ENCODE results near the gene KIF1B.

KIF1B gene

GRCh38 chr1:10271090-10271489, 60.7 kb downstream of the KIF1B start:
- Histone ChIP-seq H3K36me3 (peaks cover 37% of the 10 kb centered on the region), H3K4me1 (no peaks in the 10 kb centered on the region), H4K20me1 (no peaks in the 10 kb centered on the region), H3K4me3 (no peak overlapping the region), H3K27ac (no peak overlapping the region), H3K27me3 (no peaks in the 10 kb centered on the region), H3K9ac (no peak overlapping the region), H3K9me3 (no peaks in the 10 kb centered on the region), H3K4me2 (no peak overlapping the region)
- TF ChIP-seq Cebpa-rat (IDR thresholded peaks at IDR 0.05): no peak

DNA sequence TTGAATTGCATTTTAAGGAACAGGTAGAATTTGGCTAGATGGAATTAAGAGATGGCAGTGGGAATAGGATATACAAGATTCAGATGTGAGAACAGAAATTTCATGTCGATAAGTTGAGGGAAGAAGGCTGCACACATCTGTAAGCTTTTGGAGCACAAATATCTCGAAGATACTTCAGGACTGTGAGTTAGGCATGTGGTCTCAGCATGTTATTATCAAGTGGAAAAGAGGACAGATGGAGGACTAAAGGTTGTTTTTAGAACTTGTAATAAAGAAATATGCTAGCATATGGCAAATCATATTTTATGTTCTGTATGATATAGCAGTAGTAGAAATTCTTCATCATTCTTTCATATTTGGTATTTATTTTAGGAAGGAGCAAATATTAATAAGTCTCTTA, 61.5 kb downstream of the KIF1B start:
- Histone ChIP-seq H3K4me3 (no peak overlapping the region), H3K4me2 (no peak overlapping the region), H4K20me1 (no peaks in the 10 kb centered on the region), H3K9ac (no peak overlapping the region), H3K27me3 (no peaks in the 10 kb centered on the region), H3K36me3 (peaks cover 42% of the 10 kb centered on the region), H3K4me1 (no peaks in the 10 kb centered on the region), H3K9me3 (no peaks in the 10 kb centered on the region), H3K27ac (no peak overlapping the region)
- no peak for TF ChIP-seq Cebpa-rat (IDR thresholded peaks at IDR 0.05)

DNA sequence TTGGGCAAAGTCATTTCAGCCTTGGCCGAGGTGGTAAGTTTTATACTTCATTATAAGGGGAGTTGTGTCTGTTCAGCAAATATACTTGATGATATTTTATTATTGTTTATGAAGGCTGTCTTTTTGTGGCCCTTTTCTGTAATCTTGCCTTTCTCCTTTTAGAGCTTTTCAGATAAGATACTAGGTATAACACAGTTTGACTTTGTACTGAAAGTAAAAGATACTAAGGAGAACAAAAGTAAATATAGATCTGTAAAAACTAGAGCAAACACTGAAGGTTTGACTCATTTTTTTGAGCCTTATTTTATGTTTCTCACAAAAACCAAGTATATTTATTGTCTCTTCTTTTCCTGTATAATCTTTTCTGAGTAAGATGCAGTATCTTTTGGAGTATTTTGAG, 61.9 kb downstream of the KIF1B start:
- Histone ChIP-seq H3K9me3 (no peaks in the 10 kb centered on the region), H3K27me3 (no peaks in the 10 kb centered on the region), H3K4me1 (no peaks in the 10 kb centered on the region), H4K20me1 (no peaks in the 10 kb centered on the region), H3K4me3 (no peak overlapping the region), H3K27ac (no peak overlapping the region), H3K36me3 (peaks cover 42% of the 10 kb centered on the region), H3K9ac (no peak overlapping the region), H3K4me2 (no peak overlapping the region)
- no peak for TF ChIP-seq Cebpa-rat (IDR thresholded peaks at IDR 0.05)

GRCh38 chr1:10278880-10279279, 68.5 kb downstream of the KIF1B start:
- H3K27ac ChIP-seq: no peak overlapping the region
- H3K4me3 ChIP-seq: no peak overlapping the region
- TF ChIP-seq Cebpa-rat (IDR thresholded peaks at IDR 0.05): no peak
- no peaks in the 10 kb centered on the region for H3K9me3 ChIP-seq
- no peak overlapping the region for H3K4me2 ChIP-seq
- H3K36me3 ChIP-seq: peaks cover 60% of the 10 kb centered on the region
- H3K4me1 ChIP-seq: peaks cover 11% of the 10 kb centered on the region
- no peak overlapping the region for H3K9ac ChIP-seq
- no peaks in the 10 kb centered on the region for H3K27me3 ChIP-seq
- no peaks in the 10 kb centered on the region; the same call in 1 of the 2 replicates for H4K20me1 ChIP-seq

DNA sequence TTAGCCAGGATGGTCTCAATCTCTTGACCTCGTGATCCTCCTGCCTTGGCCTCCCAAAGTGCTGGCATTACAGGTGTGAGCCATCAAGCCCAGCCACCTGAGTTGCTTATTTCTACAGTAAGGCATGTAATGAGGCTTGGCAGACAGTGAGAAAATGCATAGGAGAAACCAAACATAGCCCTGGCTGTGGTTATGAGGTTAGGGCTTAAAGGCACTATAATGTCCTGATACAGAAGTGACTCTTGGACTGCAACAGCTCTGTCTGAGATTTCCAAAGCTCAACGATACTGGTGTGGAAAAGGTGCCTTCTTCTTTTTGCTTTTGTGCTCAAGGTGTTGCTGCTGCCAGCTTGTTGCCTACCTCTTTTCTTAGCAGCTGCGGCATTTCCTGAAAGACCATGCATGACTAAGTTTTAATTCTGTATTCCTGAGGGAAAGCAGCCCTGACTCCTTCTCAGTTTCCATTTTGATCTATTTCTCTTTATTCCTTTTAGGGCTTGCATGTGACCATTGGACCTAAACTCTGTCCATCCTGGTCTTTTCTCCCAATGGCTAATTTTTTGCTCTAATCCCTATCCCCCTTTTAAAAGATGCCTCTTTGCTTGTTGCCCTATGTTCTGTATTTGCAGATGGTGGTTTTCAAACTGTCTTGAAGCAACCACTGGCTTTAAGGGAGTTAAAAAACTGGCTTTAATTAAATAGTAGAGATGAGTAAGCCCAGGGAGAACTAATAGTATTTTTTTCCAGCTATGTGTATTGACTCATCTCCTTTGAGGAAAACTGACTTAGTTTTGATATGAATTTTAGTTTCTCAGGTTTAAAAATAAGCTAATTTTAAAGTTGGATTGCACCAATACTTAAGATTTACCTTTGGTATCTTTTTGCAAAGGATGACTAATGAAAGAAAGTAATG, 70.3 kb downstream of the KIF1B start:
- Histone ChIP-seq H3K27me3 (no peaks in the 10 kb centered on the region), H3K9ac (no peak overlapping the region), H3K4me3 (no peak overlapping the region), H3K36me3 (peaks cover 75% of the 10 kb centered on the region), H3K27ac (no peak overlapping the region), H3K9me3 (no peaks in the 10 kb centered on the region), H3K4me2 (peak overlapping the region; percentile 64), H3K4me1 (peaks cover 11% of the 10 kb centered on the region), H4K20me1 (no peaks in the 10 kb centered on the region; the same call in 1 of the 2 replicates)
- TF ChIP-seq Cebpa-rat (IDR thresholded peaks at IDR 0.05): no peak

GRCh38 chr1:10283318-10283984, 73.1 kb downstream of the KIF1B start:
- no peak overlapping the region for H3K27ac ChIP-seq

DNA sequence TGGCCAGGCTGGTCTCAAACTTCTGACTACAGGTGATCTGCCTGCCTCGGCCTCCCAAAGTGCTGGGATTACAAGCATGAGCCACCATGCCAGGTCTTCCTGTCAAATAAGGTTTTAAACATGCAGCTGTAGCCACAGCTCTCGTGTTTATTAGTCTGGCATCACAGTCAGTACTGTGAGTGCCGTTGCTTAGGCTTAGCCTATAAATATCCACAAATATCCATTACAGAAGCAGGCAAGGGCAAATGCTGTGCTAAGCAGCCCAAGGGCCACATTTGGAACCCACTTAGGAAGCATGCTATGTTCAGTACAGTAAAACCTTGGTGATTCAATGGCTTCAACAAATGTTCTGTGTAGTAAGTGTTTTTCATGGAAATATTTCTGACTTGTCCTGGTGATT, 75.9 kb downstream of the KIF1B start:
- peaks cover 76% of the 10 kb centered on the region for H3K36me3 ChIP-seq
- H3K9me3 ChIP-seq: no peaks in the 10 kb centered on the region
- H3K9ac ChIP-seq: no peak overlapping the region
- TF ChIP-seq Cebpa-rat (IDR thresholded peaks at IDR 0.05): no peak
- H4K20me1 ChIP-seq: no peaks in the 10 kb centered on the region
- no peaks in the 10 kb centered on the region for H3K27me3 ChIP-seq
- no peak overlapping the region for H3K4me3 ChIP-seq
- no peak overlapping the region for H3K4me2 ChIP-seq
- no peak overlapping the region for H3K27ac ChIP-seq
- peaks cover 9% of the 10 kb centered on the region for H3K4me1 ChIP-seq

More at GRCh38 chr1:10283318-10283984, 73.1 kb downstream of the KIF1B start:
- TF ChIP-seq Cebpa-rat (IDR thresholded peaks at IDR 0.05): no peak
- no peak overlapping the region for H3K9ac ChIP-seq
- H3K27me3 ChIP-seq: no peaks in the 10 kb centered on the region
- no peak overlapping the region for H3K4me3 ChIP-seq
- H3K4me2 ChIP-seq: no peak overlapping the region
- no peaks in the 10 kb centered on the region for H3K9me3 ChIP-seq
- H3K36me3 ChIP-seq: peaks cover 64% of the 10 kb centered on the region
- H4K20me1 ChIP-seq: no peaks in the 10 kb centered on the region; the same call in 1 of the 2 replicates
- peaks cover 20% of the 10 kb centered on the region for H3K4me1 ChIP-seq

GRCh38 chr1:10287023-10287645, 76.8 kb downstream of the KIF1B start:
- H3K4me1 ChIP-seq: peaks cover 9% of the 10 kb centered on the region
- H3K27me3 ChIP-seq: no peaks in the 10 kb centered on the region
- no peak overlapping the region for H3K4me3 ChIP-seq
- no peak overlapping the region for H3K27ac ChIP-seq
- H3K4me2 ChIP-seq: no peak overlapping the region
- no peak overlapping the region for H3K9ac ChIP-seq
- TF ChIP-seq Cebpa-rat (IDR thresholded peaks at IDR 0.05): no peak
- H3K9me3 ChIP-seq: no peaks in the 10 kb centered on the region
- H3K36me3 ChIP-seq: peaks cover 75% of the 10 kb centered on the region
- no peaks in the 10 kb centered on the region for H4K20me1 ChIP-seq

GRCh38 chr1:10288029-10288615, 77.8 kb downstream of the KIF1B start:
- Histone ChIP-seq H3K4me2 (no peak overlapping the region), H4K20me1 (no peaks in the 10 kb centered on the region), H3K36me3 (peaks cover 70% of the 10 kb centered on the region), H3K4me3 (no peak overlapping the region), H3K27me3 (no peaks in the 10 kb centered on the region), H3K9ac (no peak overlapping the region), H3K4me1 (peaks cover 9% of the 10 kb centered on the region), H3K27ac (no peak overlapping the region), H3K9me3 (no peaks in the 10 kb centered on the region)
- TF ChIP-seq Cebpa-rat (IDR thresholded peaks at IDR 0.05): no peak

Data from BLaER1 (cell line).